Ascending aorta (tissue), 2 donors: ENCODE measurements around the gene TMTC2. TPM values are rescaled to one million over a fixed set of nuclear protein-coding genes. Genes with fewer than 3 reads are reported as not detected.

Source experiments
- DNase-seq, 2 donors: peaks; one replicate each; pipeline ENCODE4 v3.0.0-alpha.2; 2019; ENCODE audit warnings: low spot score in 2 of 2
- H3K27ac ChIP-seq, 2 donors: fragments of 200-600 bp; sonication (generic); one replicate each; pipeline ENCODE4 v1.5.1; 2016 to 2017; ENCODE audit warnings: mild to moderate bottlenecking in 1 of 2
- H3K27me3 ChIP-seq: fragments of 200-600 bp; sonication (generic); one replicate; pipeline ENCODE4 v1.5.1; 2017
- H3K36me3 ChIP-seq, 2 donors: fragments of 200-600 bp; sonication (generic); one replicate each; pipeline ENCODE4 v1.5.1; 2016
- H3K4me1 ChIP-seq, 2 donors: fragments of 200-600 bp; sonication (generic); one replicate each; pipeline ENCODE4 v1.5.1; 2016 to 2017; ENCODE audit warnings: mild to moderate bottlenecking in 1 of 2
- H3K4me3 ChIP-seq, 2 donors: fragments of 200-600 bp; sonication (generic); one replicate each; pipeline ENCODE4 v1.5.1; 2016 to 2017; ENCODE audit warnings: mild to moderate bottlenecking in 1 of 2
- H3K9me3 ChIP-seq, 2 donors: fragments of 200-600 bp; sonication (generic); one replicate each; pipeline ENCODE4 v1.5.1; 2016
- CTCF ChIP-seq, 3 experiments: fragments of 200-600 bp in 2 of 3; fragments of 450-650 bp in 1 of 3; sonication (generic) in 2 of 3; IDR thresholded peaks; one replicate each; pipeline ENCODE4 v1.5.1; 2016 to 2019; ENCODE audit warnings: antibody characterized with exemption in 3 of 3, mild to moderate bottlenecking in 1 of 3, moderate library complexity in 1 of 3
- intact Hi-C: fragments of 100-400 bp; cut with DNase I; formaldehyde crosslinking; loops from one replicate; pipeline ENCODE4 v1.15.1; 2023
- total RNA-seq: library from RNA; depleted of rRNA; stranded (reverse); fragments of >200 nt; gene quantifications from one replicate; pipeline ENCODE4 v1.1.0, GENCODE V29; 2016

The TMTC2 gene
- total RNA-seq, 1 donor from 2014 or later = 6.8 TPM

GRCh38 chr12:83161456-83161855 lies 474.8 kb downstream of the TMTC2 start:
- Histone ChIP-seq H3K4me1 (no peaks in the 10 kb centered on the region), H3K27ac (no peak overlapping the region), H3K4me3 (no peak overlapping the region), H3K27me3 (no peaks in the 10 kb centered on the region), H3K9me3 (no peaks in the 10 kb centered on the region), H3K36me3 (no peaks in the 10 kb centered on the region)
- intact Hi-C loops = no loop called here
- no peak for TF ChIP-seq CTCF (IDR thresholded peaks at IDR 0.05)
- no peak for DNase-seq

GRCh38 chr12:83168751-83169150 lies 482.0 kb downstream of the TMTC2 start:
- no peaks in the 10 kb centered on the region for H3K36me3 ChIP-seq
- no peak for TF ChIP-seq CTCF (IDR thresholded peaks at IDR 0.05)
- intact Hi-C loops = no loop called here
- H3K9me3 ChIP-seq = no peaks in the 10 kb centered on the region
- DNase-seq = no peak
- H3K27ac ChIP-seq = no peak overlapping the region
- no peaks in the 10 kb centered on the region for H3K27me3 ChIP-seq
- no peak overlapping the region for H3K4me3 ChIP-seq
- H3K4me1 ChIP-seq = no peaks in the 10 kb centered on the region

- H3K9me3 ChIP-seq = no peaks in the 10 kb centered on the region
- DNase-seq = no peak
- no peaks in the 10 kb centered on the region for H3K27me3 ChIP-seq
- no peaks in the 10 kb centered on the region for H3K4me1 ChIP-seq
- H3K36me3 ChIP-seq = no peaks in the 10 kb centered on the region
- intact Hi-C loops = no loop called here
- no peak overlapping the region for H3K27ac ChIP-seq
- TF ChIP-seq CTCF (IDR thresholded peaks at IDR 0.05) = no peak
- no peak overlapping the region for H3K4me3 ChIP-seq
Measured at GRCh38 chr12:83172441-83172840, 485.7 kb downstream of the TMTC2 start.

- Histone ChIP-seq H3K36me3 (no peaks in the 10 kb centered on the region), H3K27ac (no peak overlapping the region), H3K4me3 (no peak overlapping the region), H3K4me1 (no peaks in the 10 kb centered on the region), H3K27me3 (no peaks in the 10 kb centered on the region), H3K9me3 (no peaks in the 10 kb centered on the region)
- DNase-seq = no peak
- intact Hi-C loops = no loop called here
- no peak for TF ChIP-seq CTCF (IDR thresholded peaks at IDR 0.05)
Measured at GRCh38 chr12:83172866-83173649, 486.4 kb downstream of the TMTC2 start.

GRCh38 chr12:83179999-83180398 lies 493.3 kb downstream of the TMTC2 start:
- Histone ChIP-seq H3K4me1 (no peaks in the 10 kb centered on the region), H3K27ac (no peak overlapping the region), H3K36me3 (no peaks in the 10 kb centered on the region), H3K4me3 (no peak overlapping the region), H3K27me3 (no peaks in the 10 kb centered on the region), H3K9me3 (no peaks in the 10 kb centered on the region)
- DNase-seq = no peak
- no peak for TF ChIP-seq CTCF (IDR thresholded peaks at IDR 0.05)
- intact Hi-C loops = no loop called here
